Left lung (tissue), 10 donors: Measurements from ENCODE around the gene ACTL6B. TPM values are rescaled to one million over a fixed set of nuclear protein-coding genes. Genes with fewer than 3 reads are reported as not detected.

Experiments used
- ATAC-seq: fragments of 200-7000 bp; cut with Tn5 transposase; one replicate; pipeline ENCODE4 v1.9.1; 2020; ENCODE audit warnings: moderate library complexity
- DNase-seq, 4 donors: peaks; one replicate each; pipeline ENCODE4 v3.0.0-alpha.2; 2013 to 2020
- H3K27ac ChIP-seq, 2 donors: fragments of 200-600 bp; sonication (generic) in 1 of 2; one replicate each; pipeline versions ENCODE4 v1.5.0 to v1.8.0; 2020 to 2021
- H3K27me3 ChIP-seq, 2 donors: fragments of 200-600 bp; sonication (generic) in 1 of 2; one replicate each; pipeline versions ENCODE4 v1.5.0 to v1.8.0; 2020 to 2021
- H3K36me3 ChIP-seq, 2 donors: fragments of 200-600 bp; sonication (generic) in 1 of 2; one replicate each; pipeline versions ENCODE4 v1.5.0 to v1.8.0; 2020 to 2021
- H3K4me1 ChIP-seq, 2 donors: fragments of 200-600 bp; one replicate each; pipeline ENCODE4 v1.8.0; 2021
- H3K4me3 ChIP-seq, 2 donors: fragments of 200-600 bp; sonication (generic) in 1 of 2; one replicate each; pipeline versions ENCODE4 v1.5.0 to v1.8.0; 2020 to 2021; ENCODE audit warnings: mild to moderate bottlenecking in 1 of 2
- H3K9me3 ChIP-seq, 2 donors: fragments of 200-600 bp; sonication (generic) in 1 of 2; one replicate each; pipeline versions ENCODE4 v1.5.0 to v1.8.0; 2020 to 2021
- CTCF ChIP-seq, 2 donors: fragments of 200-600 bp; sonication (generic) in 1 of 2; IDR thresholded peaks; one replicate each; pipeline versions ENCODE4 v1.5.0 to v1.8.0; 2021; ENCODE audit warnings: antibody characterized with exemption in 2 of 2
- intact Hi-C, 2 donors: fragments of 100-400 bp; cut with DNase I; formaldehyde crosslinking; loops; one replicate each; pipeline versions ENCODE4 v1.11.2 to v1.14.2; 2022
- polyA plus RNA-seq, 6 donors: library from polyadenylated mRNA; unstranded; fragments of 120-200 nt; gene quantifications; one replicate each; pipeline ENCODE4 v1.2.1, GENCODE V29; 2013; ENCODE audit not compliant: insufficient read length in 6 of 6
- total RNA-seq, 2 donors: library from RNA; stranded (reverse); fragmentation: NEBNext Ultra II Directional; extraction: Animal tissue kit (Norgen Biotek cat#: 25700); gene quantifications; one replicate each; pipeline ENCODE4 v1.2.1, GENCODE V29; 2021
- donor health status: DM: no; HTN: yes; CAD: no.
- donor health status: DM: no; HTN: no; CAD: no.

Gene ACTL6B
- total and polyA plus RNA-seq, 8 donors, result 0.17 to 0.20 TPM; not detected in 6

DNA sequence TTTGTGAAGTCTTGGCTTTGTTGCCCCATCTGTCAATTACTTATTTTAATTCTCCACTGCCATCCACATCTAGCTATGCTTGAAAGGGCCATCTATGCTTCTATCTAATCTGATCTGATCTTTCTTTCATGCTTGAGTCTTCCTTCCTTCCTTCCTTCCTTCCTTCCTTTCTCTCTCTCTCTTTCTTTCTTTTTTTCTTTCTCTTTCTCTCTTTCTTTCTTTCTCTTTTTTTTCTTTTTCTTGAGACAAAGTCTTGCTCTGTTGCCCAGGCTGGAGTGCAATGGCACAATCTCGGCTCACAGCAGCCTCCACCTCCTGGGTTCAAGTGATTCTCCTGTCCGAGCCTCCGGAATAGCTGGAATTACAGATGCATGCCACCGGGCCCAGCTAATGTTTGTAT is 26.2 kb downstream of the ACTL6B start:
- H3K9me3 ChIP-seq, result no peaks in the 10 kb centered on the region
- no peak for DNase-seq
- no peak for ATAC-seq
- peaks cover 0 to 31% of the 10 kb centered on the region in 2 donors for H3K27me3 ChIP-seq
- no peak overlapping the region for H3K4me3 ChIP-seq
- no peak for TF ChIP-seq CTCF (IDR thresholded peaks at IDR 0.05)
- no peak overlapping the region for H3K27ac ChIP-seq
- no peaks in the 10 kb centered on the region for H3K36me3 ChIP-seq
- H3K4me1 ChIP-seq, result peaks cover 4 to 20% of the 10 kb centered on the region in 2 donors
- intact Hi-C loops, result no loop called here

DNA sequence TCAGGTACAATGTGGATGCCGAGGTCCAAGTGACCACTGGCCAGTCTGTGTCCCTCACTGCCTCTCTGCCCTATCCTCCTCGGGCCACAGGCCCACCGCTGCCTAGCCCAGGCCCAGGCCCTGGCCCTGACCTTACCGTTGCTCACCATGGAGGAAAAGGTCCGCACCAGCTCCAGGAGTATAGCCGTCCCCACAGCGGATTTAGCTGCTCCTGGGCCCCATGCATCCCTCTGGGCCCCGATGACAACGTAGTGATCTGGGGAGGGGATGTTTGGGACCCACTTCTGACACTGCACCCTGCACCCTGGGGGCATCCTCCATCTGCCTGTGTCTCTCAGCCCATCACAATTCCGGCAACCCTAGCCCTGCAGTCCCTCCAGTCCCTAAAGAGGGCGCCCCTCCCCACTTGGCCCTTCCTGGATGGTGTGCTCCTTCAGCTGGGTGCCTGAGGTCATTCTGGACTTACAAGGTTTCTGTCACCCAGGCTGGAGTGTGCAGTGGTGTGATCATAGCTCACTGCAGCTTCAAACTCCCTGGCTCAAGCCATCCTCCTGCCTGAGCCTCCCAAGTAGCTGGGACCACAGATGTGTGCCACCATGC is 27.0 kb downstream of the ACTL6B start:
- Histone ChIP-seq H3K27me3 (peaks cover 0 to 31% of the 10 kb centered on the region in 2 donors), H3K9me3 (no peaks in the 10 kb centered on the region), H3K4me1 (peaks cover 4 to 20% of the 10 kb centered on the region in 2 donors), H3K36me3 (no peaks in the 10 kb centered on the region), H3K4me3 (no peak overlapping the region), H3K27ac (no peak overlapping the region)
- no peak for DNase-seq
- intact Hi-C loops, result no loop called here
- peak in 1 of 2 donors; percentile 10 for TF ChIP-seq CTCF (IDR thresholded peaks at IDR 0.05)
- no peak for ATAC-seq

DNA sequence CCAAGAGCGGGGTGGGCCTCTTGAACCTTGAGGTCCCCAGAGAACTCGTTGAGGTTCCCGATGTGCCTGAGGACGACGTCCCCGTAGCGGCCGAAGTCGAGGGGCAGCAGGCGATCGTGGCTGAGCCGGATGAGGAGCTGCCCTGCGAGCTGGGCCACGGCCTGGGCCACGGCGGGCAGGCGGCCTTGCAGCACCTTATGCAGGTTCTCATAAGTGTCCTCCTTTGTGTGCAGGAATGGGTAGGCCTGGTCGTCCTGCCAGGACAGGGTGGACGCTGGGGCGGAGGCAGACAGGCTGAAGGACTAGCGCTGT is 29.1 kb downstream of the ACTL6B start:
- intact Hi-C loops, result no loop called here
- no peaks in the 10 kb centered on the region for H3K36me3 ChIP-seq
- H3K27ac ChIP-seq, result no peak overlapping the region
- TF ChIP-seq CTCF (IDR thresholded peaks at IDR 0.05), result no peak
- no peak overlapping the region for H3K4me3 ChIP-seq
- ATAC-seq, result no peak
- peaks cover 0 to 13% of the 10 kb centered on the region in 2 donors for H3K4me1 ChIP-seq
- peaks cover 0 to 14% of the 10 kb centered on the region in 2 donors for H3K27me3 ChIP-seq
- H3K9me3 ChIP-seq, result no peaks in the 10 kb centered on the region
- DNase-seq, result peak in 1 of 4 donors; percentile 70

GRCh38 chr7:100626530-100627237 is 29.6 kb downstream of the ACTL6B start:
- Histone ChIP-seq H3K9me3 (no peaks in the 10 kb centered on the region), H3K36me3 (no peaks in the 10 kb centered on the region), H3K27me3 (peaks cover 0 to 9% of the 10 kb centered on the region in 2 donors), H3K4me3 (peak overlapping the region; percentile 24 to 26), H3K4me1 (peaks cover 0 to 13% of the 10 kb centered on the region in 2 donors), H3K27ac (peak overlapping the region in 1 of 2 donors; percentile 48)
- TF ChIP-seq CTCF (IDR thresholded peaks at IDR 0.05), result no peak
- intact Hi-C loops, result no loop called here
- ATAC-seq (peak; percentile 99), DNase-seq (peak in 3 of 4 donors; percentile 77 to 94 (median 81))

GRCh38 chr7:100626055-100626454 is 30.2 kb downstream of the ACTL6B start:
- H3K27me3 ChIP-seq, result peaks cover 0 to 7% of the 10 kb centered on the region in 2 donors
- no peaks in the 10 kb centered on the region for H3K9me3 ChIP-seq
- intact Hi-C loops, result no loop called here
- no peak for ATAC-seq
- no peak overlapping the region for H3K27ac ChIP-seq
- H3K4me1 ChIP-seq, result peaks cover 0 to 13% of the 10 kb centered on the region in 2 donors
- TF ChIP-seq CTCF (IDR thresholded peaks at IDR 0.05), result no peak
- H3K4me3 ChIP-seq, result peak overlapping the region in 1 of 2 donors; percentile 24
- no peak for DNase-seq
- peaks cover 0 to 5% of the 10 kb centered on the region in 2 donors for H3K36me3 ChIP-seq
